Hypothalamus (tissue), 51 donors: Measurements from ENCODE around the gene DENND5B.
"Not testable (repeated sequence)": the region's sequence is repeated elsewhere in the genome, so short reads cannot be mapped to it uniquely, and the experiment has no call there.

Experiments
- DNase-seq, 51 donors: peaks; one replicate each; lab custom pipeline; 2025; lab: John Stamatoyannopoulos, UW

Gene DENND5B

DNA sequence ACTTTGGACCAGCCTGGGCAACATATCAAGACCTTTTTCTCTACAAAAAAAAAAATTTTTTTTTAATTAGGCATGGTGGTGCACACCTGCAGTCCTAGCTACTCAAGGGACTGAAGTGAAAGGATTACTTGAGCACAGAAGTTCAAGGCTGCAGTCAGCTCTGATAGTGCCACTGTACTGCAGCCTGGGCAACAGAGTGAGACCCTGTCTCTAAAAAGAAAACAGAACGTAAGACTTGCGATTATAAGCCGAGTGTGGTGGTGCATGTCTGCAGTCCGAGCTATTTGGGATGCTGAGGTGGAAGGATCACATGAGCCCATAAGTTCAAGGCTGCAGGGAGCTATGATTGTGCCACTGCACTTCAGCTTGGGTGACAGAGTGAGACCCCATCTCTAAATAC is 76.0 kb downstream of the DENND5B start:
- no peak for DNase-seq

DNA sequence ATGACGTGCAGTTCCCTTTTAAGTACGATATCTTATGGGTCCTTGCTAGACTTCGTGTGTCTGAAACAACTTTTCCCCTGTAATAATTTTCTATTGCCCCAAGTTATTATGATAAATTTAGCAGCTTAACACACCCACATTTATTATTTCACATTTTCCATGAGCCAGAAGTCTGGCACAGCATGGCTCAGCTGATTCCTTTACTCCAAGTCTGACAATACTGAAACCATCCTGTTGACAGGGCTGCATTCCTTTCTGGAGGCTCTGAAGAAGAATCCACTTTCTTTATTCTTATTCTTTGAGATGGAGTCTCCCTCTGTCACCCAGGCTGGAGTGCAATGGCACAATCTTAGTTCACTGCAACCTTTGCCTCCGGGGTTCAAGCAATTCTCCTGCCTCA is 80.9 kb downstream of the DENND5B start:
- no peak for DNase-seq

DNA sequence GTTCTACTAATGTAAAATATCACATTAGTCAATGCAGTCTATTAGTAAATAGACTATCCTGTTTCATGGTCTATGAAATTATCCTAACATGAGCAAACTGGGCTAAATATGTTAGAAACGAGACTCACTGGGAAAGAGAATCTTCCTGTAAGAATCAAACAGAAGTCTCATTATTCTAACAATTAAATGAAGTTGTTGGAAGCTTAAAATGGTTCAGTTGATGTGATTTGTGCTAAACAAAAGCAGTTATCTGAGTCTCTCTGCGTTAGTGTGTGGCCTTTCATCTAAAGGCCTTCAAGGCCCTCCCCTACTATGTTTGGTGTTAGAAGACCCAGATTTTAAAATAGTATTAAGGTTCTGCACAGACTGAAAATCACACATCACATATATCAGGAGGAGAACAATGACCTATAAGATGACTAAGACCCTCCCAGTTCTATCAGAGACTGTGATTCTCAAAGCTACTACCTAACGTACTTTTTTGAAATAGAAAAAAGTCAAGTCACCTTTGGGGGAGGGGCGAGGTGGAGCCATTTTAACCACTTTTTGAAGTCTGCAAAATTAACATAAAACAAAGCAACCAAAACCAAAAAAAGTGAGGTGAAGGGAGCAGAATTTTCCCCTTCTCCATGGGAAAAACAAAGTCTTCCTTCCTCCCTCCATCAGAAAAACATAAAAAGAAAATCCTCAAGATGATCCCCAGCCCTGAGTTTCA is 82.3 kb downstream of the DENND5B start:
- DNase-seq: no peak

DNA sequence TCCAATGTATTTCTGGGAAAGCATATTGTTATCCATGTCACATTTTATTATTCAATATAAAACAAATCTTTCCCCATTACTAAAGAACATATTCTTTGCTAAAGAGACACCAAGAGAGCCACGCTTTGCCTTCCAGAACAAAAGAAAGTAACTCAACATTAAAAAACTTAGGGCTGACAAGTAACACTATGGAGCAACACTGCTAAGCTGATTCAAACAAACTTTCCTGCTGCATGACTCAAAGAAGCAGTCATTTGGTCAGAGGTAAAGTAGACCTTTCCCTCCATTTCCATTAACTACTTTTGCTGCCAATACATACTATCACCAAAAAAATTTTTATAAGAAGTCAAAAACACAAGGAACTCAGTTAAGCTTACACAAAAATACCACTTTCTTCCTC is 83.0 kb downstream of the DENND5B start:
- no peak for DNase-seq

DNA sequence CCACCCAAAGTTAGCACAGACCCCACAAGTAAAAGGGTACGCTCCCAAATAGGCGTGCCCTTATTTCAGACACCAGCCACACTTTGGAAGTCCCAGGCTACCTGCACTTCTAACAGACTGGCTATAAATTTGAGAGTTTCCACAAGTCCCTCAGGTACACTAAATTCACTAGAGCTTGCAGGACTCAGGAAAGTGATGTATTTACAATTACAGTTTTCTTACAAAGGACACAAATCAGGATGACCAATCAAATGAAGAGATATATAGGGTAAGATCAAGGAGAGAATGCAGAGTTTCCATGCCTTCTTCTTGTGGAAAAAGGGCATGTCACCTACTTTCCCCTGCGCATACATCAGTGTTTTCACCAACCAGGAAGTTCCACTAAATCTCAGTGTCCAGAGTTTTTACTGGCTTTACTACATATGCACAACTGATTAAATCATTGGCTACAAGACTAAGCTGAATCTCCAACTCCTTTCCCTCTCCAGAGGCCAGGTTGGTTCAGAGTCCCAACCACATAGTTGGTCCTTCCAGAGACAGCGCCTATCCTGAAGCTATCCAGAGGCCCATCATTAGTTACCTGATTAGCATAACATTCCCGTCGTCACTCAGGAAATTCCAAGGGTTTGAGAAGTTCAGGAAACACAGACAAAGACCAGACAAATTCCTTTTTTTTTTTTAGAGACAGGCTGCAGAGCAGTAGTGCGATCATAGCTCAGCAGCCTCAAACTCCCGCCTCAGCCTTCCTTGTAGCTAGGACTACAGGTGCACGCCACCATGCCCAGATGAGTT is 84.2 kb downstream of the DENND5B start:
- DNase-seq: no peak

DNA sequence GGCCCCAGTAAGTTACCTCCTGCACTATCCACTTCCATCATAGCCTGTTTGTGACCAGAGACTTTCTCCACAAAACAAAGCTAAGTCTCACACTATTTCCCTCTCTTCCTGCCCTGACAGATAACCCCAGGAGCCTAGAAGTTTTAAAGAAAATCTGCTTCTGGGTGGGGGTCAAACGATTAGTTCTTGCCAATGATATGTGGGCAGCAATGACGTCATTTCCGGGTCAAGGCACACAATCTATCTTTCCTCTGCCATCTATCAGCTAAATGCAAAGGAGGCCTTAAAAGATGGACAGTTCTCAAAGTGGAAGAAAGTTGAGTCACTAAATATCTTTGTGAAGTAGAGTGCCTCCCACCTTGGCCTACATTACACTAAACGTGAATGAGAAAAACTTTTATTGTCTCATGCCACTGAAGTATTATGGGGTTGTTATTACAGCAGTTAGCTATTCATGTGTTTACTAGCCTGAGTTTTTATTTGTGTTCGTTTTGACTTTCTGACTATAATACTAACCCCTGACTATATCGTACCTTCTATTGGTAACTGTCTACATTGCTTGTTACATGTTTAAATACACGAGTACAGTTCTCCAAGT is 86.2 kb downstream of the DENND5B start:
- DNase-seq: no peak

DNA sequence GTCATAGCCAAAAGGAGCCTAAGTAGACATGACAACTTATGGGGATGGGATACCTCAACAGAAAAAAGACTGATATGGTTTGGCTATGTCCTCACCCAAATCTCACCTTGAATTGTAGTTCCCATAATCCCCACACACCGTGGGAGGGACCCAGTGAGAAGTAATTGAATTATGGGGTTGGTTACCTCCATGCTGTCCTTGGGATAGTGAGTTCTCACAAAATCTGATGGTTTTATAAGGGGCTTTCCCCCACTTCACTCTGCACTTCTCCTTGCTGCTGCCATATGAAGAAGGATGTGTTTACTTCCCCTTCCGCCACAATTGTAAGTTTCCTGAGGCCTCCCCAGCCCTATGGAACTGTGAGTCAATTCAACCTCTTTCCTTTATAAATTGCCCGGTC is 89.9 kb downstream of the DENND5B start:
- not testable (repeated sequence) for DNase-seq

DNA sequence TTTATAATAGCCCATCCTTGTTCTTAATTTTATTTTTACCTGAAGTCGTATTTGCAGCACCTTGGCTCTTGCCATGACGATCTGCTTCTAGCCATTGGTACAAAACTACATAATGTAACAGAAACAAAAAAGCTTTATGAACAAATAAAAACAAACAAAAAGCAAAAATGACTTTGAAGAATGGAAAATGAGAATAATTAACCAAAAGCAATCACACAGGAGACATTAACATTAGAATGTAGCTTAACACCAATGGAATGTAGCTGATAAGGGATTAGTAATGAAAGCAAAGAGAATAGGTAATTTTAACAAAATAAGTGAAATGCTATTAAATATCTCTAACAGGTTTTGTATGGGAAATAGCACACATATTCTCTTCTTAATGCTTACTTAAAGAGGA is 91.4 kb downstream of the DENND5B start:
- DNase-seq: no peak

DNA sequence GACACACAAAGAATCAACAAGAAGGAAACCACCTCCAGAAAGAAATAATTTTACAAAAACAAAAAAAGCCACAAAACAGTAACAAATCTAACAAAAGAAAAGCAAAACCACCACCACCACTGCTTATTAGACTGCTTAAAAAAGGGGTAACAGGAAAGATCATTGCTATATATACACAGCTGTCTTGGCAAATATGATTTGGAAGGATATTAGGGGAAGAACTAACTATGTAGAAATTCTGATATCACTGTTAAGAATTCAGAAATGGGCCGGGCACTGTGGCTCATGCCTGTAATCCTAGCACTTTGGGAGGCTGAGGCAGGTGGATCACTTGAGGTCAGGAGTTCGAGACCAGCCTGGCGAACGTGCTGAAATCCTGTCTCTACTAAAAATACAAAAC is 92.5 kb downstream of the DENND5B start:
- DNase-seq: no peak

DNA sequence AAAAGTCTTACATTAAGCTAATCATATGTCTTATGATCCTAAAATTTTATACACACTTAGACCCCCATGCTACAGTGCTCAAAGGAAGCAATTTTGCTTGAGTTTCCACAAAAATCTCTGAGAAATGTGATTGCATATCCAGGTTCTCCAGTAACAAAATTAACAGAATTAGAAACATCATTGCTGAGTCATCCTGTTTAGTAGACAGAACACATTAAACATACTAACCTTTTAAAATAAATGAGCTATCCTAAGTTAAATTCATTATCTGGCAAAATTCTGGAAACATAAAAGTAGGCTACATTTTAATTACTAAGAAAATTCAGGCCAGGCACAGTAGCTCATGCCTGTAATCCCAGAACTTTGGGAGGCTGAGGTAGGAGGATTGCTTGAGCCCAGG is 94.7 kb downstream of the DENND5B start:
- no peak for DNase-seq

DNA sequence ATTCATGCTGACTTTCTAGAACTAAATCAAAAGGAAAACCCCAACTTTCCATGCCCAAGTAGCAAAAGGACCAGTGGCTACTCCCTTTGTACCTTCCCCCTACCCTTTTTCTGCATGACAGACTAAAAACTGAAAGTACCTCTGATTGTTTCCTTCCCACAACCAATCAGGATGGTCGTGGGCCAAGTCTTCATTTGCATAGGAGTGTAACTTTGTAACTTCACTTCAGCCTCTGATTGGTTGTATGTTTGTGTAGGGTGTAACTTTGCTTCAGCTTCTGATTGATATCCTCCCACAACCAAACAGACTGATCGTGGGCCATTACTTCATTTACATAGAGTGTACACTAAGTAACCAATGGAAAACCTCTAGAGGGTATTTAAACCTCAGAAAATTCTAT is 96.5 kb downstream of the DENND5B start:
- no peak for DNase-seq

DNA sequence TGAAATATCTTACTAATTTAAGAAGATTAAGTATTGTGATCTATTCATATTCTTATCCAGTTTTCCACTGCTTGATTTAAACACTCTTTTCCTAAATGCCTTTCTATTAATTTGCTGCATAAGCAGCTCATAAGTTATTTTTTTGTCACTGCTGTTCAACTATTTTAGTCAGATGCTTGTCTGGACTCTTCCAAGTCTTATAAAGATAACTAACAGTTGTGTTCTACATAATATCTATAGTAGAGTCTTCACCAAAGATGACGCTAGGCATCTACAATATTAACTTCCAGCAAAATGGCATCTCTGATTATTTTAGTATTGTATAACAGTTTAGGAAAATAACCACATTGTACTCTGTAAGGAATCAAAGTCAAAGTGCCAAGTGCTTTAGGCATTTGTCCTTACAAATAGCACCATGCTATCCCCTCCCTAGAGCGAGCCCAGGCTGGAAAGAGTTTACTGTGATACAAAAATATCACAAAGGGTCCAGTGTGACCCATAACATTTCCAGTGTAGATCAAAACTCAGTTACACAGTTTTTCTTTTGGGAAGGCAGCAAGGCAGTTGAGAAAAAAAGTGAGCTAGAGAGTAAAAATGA is 98.2 kb downstream of the DENND5B start:
- DNase-seq: no peak

DNA sequence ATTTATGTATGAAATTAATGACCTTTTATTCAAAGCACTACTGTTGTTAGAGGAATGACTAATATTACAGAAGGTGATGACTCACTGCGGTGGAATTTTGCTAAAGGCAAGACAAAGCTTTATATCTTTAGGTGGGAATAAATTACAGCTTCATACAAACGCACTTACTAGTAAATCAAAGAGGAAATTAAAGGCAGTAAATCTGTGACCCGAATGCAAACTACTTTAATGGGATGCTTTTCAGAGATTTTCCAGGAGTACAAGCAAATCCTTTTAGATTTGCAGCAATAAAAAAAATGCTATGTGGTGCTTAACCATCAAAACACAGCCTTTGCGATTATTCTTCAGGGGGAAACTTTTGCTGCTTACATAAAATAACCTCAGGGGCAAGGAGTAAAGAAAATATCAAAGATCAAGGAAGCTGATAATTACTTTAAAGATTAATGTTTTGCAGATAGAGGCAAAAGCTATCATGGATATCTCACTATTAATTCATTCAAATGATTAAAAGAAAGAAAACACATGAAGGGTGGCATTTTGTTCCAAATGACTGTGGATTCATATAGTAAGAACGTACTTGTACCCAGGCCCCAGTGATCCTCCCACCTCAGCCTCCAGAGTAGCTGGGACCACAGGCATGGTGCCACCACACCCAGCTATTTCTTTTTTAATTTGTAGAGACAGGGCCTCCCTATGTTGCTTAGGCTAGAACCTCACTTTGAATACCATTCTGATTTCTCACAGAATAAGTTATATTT is 98.9 kb downstream of the DENND5B start:
- peak in 1 of 51 donors; percentile 27 for DNase-seq

DNA sequence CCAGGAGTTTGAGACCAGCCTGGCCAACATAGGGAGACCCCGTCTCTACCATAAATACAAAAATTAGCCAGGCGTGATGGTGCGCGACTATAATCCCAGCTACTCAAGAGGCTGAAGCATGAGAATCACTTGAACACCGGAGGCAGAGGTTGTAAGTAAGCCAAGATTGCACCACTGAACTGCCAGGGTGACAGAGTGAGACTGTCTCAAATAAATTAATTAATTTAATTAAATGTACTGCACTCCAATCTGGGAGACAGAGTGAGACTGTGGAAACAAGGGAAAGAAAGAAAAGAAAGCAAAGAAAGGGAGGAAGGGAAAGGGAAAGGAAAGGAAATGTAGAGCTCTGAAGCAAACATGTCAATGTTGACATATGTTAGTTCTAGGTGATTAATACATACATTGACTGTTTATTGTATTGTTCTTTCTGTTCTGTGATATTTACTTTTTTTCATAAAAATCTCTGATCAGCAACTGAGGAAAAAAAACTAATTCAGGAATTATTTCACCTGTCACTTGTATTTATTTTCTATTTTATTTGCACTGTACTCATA is 99.6 kb downstream of the DENND5B start:
- DNase-seq: peak in 1 of 51 donors; percentile 0

DNA sequence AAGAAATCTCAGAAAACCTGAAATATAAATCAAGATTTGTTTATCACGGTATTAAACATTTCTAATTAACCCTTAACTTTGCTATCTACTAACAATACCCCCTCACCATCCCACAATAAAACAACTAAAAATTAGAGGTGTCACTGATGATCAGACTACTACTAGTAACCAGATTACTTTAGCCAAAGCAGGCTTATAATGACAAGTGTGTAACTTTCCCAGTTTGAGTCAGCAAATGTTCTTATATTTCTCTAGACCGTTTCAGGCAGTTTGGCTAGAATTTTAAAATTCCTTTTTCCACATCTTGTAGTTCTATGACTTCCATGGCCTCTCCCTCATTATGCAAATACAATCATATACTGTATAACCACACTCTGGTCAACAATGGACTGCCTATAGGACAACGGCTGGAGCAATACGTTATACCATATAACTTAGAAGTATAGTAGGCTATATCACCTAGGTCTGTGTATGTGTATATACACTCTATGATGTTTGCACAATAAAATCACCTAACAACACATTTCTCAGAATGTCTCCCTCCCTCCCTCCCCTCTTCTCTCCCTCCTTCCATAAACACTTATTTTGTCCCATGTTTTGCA is 102.1 kb downstream of the DENND5B start:
- DNase-seq: no peak

DNA sequence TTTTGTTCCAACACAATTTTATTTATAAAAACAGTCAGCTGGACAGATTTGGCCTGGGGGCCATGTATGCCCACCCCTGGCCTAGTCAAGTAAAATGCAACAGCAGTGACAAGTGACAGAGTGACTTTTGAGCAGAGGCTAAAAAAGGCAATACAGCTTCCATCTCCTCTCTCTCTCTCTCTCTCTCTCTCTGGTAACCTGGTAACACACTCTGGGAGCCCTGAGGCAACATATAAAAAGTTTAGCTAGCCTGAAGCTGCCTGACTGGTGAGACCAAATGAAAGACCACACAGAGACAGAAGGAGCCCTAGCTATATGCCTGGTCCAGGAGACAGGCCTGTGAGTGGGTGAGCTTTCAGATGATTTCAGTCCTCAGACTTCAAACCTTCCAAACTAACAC is 105.4 kb downstream of the DENND5B start:
- no peak for DNase-seq

DNA sequence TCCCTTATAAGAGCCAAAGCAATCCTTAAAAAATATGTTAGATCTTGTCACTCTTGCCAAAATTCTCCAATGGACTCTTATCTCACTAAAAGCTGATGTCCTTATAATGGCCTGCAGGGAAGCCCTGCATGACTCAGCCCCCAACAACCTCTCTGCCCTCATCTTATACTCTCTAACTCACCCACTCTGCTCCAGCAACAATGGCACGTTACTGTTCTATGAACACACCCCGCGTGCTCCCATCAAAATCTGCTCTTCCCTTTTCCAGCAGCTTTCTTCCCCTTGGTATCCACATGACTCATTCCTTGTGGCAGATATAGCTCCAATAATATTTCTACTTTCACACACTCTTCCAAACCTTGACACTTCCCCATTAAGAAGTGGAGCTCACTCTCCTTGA is 108.1 kb downstream of the DENND5B start:
- DNase-seq: no peak

DNA sequence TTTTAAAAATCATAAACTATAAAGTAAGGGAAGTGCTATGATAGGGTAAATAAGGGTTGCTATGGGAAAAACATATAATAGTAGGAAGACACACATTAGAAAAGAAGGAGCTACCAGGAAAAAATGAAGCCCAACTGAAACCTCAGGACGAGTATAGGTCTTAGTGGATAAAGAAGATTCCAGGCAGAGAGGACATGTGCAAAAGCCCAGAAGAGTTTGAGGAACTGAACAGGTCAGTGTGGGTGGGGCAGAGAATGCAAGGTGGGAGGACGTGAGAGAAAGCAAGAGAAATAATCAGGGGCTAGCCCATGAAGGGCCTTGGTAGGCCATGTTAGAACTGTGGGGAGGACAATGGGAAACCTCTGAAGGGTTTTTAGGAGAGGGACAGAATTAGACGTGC is 109.5 kb downstream of the DENND5B start:
- no peak for DNase-seq

DNA sequence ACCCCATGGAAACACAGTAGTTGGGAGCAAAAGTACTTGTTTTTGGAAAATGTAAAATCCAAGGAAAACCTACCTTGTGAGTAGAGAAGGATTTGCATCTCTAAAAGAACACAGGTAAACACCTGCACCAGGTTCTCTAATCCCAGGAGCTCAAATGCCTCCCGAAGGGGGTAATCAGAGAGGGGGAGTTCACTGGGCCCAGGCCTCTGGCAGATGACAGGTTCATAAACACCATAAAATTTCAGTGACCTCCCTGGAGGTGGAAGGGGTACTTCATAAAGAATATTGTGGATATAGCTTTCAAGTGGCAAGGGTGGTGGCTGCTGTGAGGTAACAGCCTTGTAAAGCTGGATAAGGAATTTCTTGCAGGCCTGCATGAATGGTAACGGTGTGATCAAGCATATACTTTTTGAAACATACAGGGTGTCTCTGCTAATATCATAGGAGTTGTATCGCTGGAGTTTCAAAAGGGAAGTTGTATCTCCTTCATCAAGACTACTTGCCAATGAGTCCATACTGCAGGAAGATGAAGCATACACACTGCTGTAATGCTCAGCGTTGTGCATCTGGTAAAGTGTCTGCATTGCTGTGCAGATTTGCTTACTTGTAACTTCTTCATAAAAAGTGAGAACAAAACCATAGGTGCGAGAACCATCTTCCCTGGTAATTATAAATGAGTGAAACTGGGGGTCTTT is 111.3 kb downstream of the DENND5B start:
- DNase-seq: no peak
